Adipose tissue (tissue), 3 donors: ENCODE results near the gene RANBP3. TPM values are rescaled to one million over a fixed set of nuclear protein-coding genes. Genes with fewer than 3 reads are reported as not detected.
A peak's percentile ranks its signal among the peaks of the same experiment; 100 is the strongest.

Source experiments
- H3K27ac ChIP-seq: one replicate; pipeline ENCODE4 v1.5.1; 2013; ENCODE audit warnings: low read depth, low read length
- WGBS, 3 donors: extraction: QIAGEN DNeasy Blood & Tissue Kit; methylation state at CpG; one replicate each; pipeline ENCODE4 v1.1.7; 2013; 5-methylcytosine and 5-hydroxymethylcytosine counted together
- polyA plus RNA-seq, 3 donors: library from polyadenylated mRNA; stranded (reverse); fragments of 200-250 nt; gene quantifications; one replicate each; pipeline ENCODE4 v1.2.3, GENCODE V29; 2013
- donor health status: healthy with polysubstance abuse.
- donor health status: Bipolar disorder and iron deficiency.
- donor health status: healthy.

RANBP3 gene
- polyA plus RNA-seq, 3 donors, result 26.3 to 34.5 (median 32.3) TPM

GRCh38 chr19:5943045-5943444 lies 34.9 kb downstream of the RANBP3 start:
- no peak overlapping the region for H3K27ac ChIP-seq
- 66 to 75% (median 70%) methylated on average over 10 of the region's 10 CpGs for WGBS, 3 donors

- WGBS, 3 donors, result 86 to 87% (median 86%) methylated on average over 11 of the region's 11 CpGs
- H3K27ac ChIP-seq, result no peak overlapping the region
These were observed 36.3 kb downstream of the RANBP3 start for GRCh38 chr19:5941673-5942072.

GRCh38 chr19:5940260-5941208 lies 37.4 kb downstream of the RANBP3 start:
- no peak overlapping the region for H3K27ac ChIP-seq

GRCh38 chr19:5937550-5937949 lies 40.4 kb downstream of the RANBP3 start:
- no peak overlapping the region for H3K27ac ChIP-seq
- 79 to 82% (median 80%) methylated on average over 10 of the region's 10 CpGs for WGBS, 3 donors

More at GRCh38 chr19:5940260-5941208, 37.4 kb downstream of the RANBP3 start:
- 86 to 93% (median 91%) methylated on average over 21 of the region's 21 CpGs for WGBS, 3 donors

- H3K27ac ChIP-seq, result peak overlapping the region; percentile 18
- 81 to 96% (median 93%) methylated on average over 9 of the region's 9 CpGs for WGBS, 3 donors
These were observed 41.7 kb downstream of the RANBP3 start for GRCh38 chr19:5936292-5936592.

GRCh38 chr19:5935473-5936291 lies 42.3 kb downstream of the RANBP3 start:
- H3K27ac ChIP-seq, result peak overlapping the region; percentile 18

GRCh38 chr19:5934774-5935472 lies 43.0 kb downstream of the RANBP3 start:
- no peak overlapping the region for H3K27ac ChIP-seq
- 56 to 73% (median 60%) methylated on average over 16 of the region's 16 CpGs for WGBS, 3 donors

More at GRCh38 chr19:5935473-5936291, 42.3 kb downstream of the RANBP3 start:
- 65 to 80% (median 66%) methylated on average over 25 of the region's 25 CpGs for WGBS, 3 donors

GRCh38 chr19:5934069-5934401 lies 43.9 kb downstream of the RANBP3 start:
- 66 to 87% (median 84%) methylated on average over 5 of the region's 5 CpGs for WGBS, 3 donors
- no peak overlapping the region for H3K27ac ChIP-seq

GRCh38 chr19:5933391-5934068 lies 44.4 kb downstream of the RANBP3 start:
- H3K27ac ChIP-seq, result no peak overlapping the region
- 82 to 85% (median 83%) methylated on average over 20 of the region's 20 CpGs for WGBS, 3 donors

GRCh38 chr19:5932609-5933262 lies 45.2 kb downstream of the RANBP3 start:
- H3K27ac ChIP-seq, result no peak overlapping the region
- WGBS, 3 donors, result 91 to 95% (median 94%) methylated on average over 21 of the region's 21 CpGs

GRCh38 chr19:5932146-5932545 lies 45.8 kb downstream of the RANBP3 start:
- H3K27ac ChIP-seq, result no peak overlapping the region
- WGBS, 3 donors, result 94 to 97% (median 96%) methylated on average over 18 of the region's 18 CpGs

GRCh38 chr19:5931251-5931650 lies 46.7 kb downstream of the RANBP3 start:
- 87 to 93% (median 87%) methylated on average over 11 of the region's 11 CpGs for WGBS, 3 donors
- no peak overlapping the region for H3K27ac ChIP-seq

GRCh38 chr19:5929625-5930024 lies 48.3 kb downstream of the RANBP3 start:
- H3K27ac ChIP-seq, result no peak overlapping the region
- 78 to 85% (median 83%) methylated on average over 14 of the region's 14 CpGs for WGBS, 3 donors

- WGBS, 3 donors, result 87 to 89% (median 88%) methylated on average over 13 of the region's 13 CpGs
- H3K27ac ChIP-seq, result no peak overlapping the region
These were observed 48.8 kb downstream of the RANBP3 start for GRCh38 chr19:5929179-5929578.

GRCh38 chr19:5927441-5927821 lies 50.5 kb downstream of the RANBP3 start:
- 82 to 93% (median 84%) methylated on average over 8 of the region's 8 CpGs for WGBS, 3 donors
- no peak overlapping the region for H3K27ac ChIP-seq

- 57 to 77% (median 59%) methylated on average over 14 of the region's 14 CpGs for WGBS, 3 donors
- no peak overlapping the region for H3K27ac ChIP-seq
These were observed 51.1 kb downstream of the RANBP3 start for GRCh38 chr19:5926641-5927440.

- 77 to 91% (median 82%) methylated on average over 18 of the region's 18 CpGs for WGBS, 3 donors
- H3K27ac ChIP-seq, result peak overlapping the region; percentile 13
These were observed 52.0 kb downstream of the RANBP3 start for GRCh38 chr19:5925830-5926427.
